Liver (tissue), 9 donors: ENCODE data around the gene GLIS1. TPM values are rescaled to one million over a fixed set of nuclear protein-coding genes. Genes with fewer than 3 reads are reported as not detected.

Source experiments
- DNase-seq: peaks from one replicate; pipeline ENCODE4 v3.0.0-alpha.2; 2017; ENCODE audit warnings: low spot score
- H3K27ac ChIP-seq, 2 donors: one replicate each; pipeline ENCODE4 v1.7.0; 2013; ENCODE audit warnings: inconsistent platforms in 2 of 2, low read length in 2 of 2, control low read depth in 1 of 2, low read depth in 1 of 2, mild to moderate bottlenecking in 1 of 2
- H3K27me3 ChIP-seq, 4 donors: one replicate each; pipeline versions ENCODE4 v1.6.1 to v1.7.0; 2013; ENCODE audit warnings: low read length in 3 of 4, inconsistent platforms in 1 of 4, mild to moderate bottlenecking in 1 of 4, moderate library complexity in 1 of 4; ENCODE audit not compliant: control insufficient read depth in 4 of 4, insufficient read depth in 4 of 4
- H3K36me3 ChIP-seq, 4 donors: one replicate each; pipeline versions ENCODE4 v1.6.1 to v1.7.0; 2013; ENCODE audit warnings: low read length in 3 of 4, mild to moderate bottlenecking in 3 of 4, low read depth in 1 of 4, moderate library complexity in 1 of 4; ENCODE audit not compliant: control insufficient read depth in 4 of 4, insufficient read depth in 3 of 4
- H3K4me1 ChIP-seq, 4 donors: one replicate each; pipeline versions ENCODE4 v1.6.1 to v1.7.0; 2013; ENCODE audit warnings: low read length in 3 of 4, mild to moderate bottlenecking in 3 of 4, moderate library complexity in 1 of 4; ENCODE audit not compliant: control insufficient read depth in 4 of 4, insufficient read depth in 4 of 4
- H3K4me3 ChIP-seq, 3 donors: one replicate each; pipeline versions ENCODE4 v1.6.1 to v1.7.0; 2013; ENCODE audit warnings: low read length in 3 of 3, control low read depth in 1 of 3, low read depth in 1 of 3, mild to moderate bottlenecking in 1 of 3
- H3K9ac ChIP-seq, 2 donors: one replicate each; pipeline ENCODE4 v1.7.0; 2013; ENCODE audit warnings: low read length in 2 of 2, mild to moderate bottlenecking in 2 of 2, moderate library complexity in 2 of 2, control low read depth in 1 of 2, low read depth in 1 of 2
- H3K9me3 ChIP-seq, 4 donors: one replicate each; pipeline versions ENCODE4 v1.6.1 to v1.7.0; 2013; ENCODE audit warnings: low read length in 3 of 4; ENCODE audit not compliant: control insufficient read depth in 4 of 4
- ATF3 ChIP-seq: IDR thresholded peaks from 2 replicates; pipeline ENCODE4 v1.6.1; 2016; ENCODE audit warnings: antibody characterized with exemption
- CTCF ChIP-seq: fragments of 150-350 bp; IDR thresholded peaks from 2 replicates; pipeline ENCODE4 v1.5.1; 2017; ENCODE audit warnings: improper control_type of control experiment, low read depth, low read length; ENCODE audit not compliant: missing input control
- EGR1 ChIP-seq, 2 donors: IDR thresholded peaks; 2 replicates each; pipeline ENCODE4 v1.6.1; 2016 to 2018; ENCODE audit warnings: antibody characterized with exemption in 2 of 2, low read depth in 2 of 2
- FOXA1 ChIP-seq: IDR thresholded peaks from 2 replicates; pipeline ENCODE4 v1.6.1; 2016; ENCODE audit warnings: antibody characterized with exemption
- FOXA2 ChIP-seq: IDR thresholded peaks from 2 replicates; pipeline ENCODE4 v1.6.1; 2016; ENCODE audit warnings: antibody characterized with exemption
- GABPA ChIP-seq, 2 donors: IDR thresholded peaks in 1 of 2; conservative IDR thresholded peaks in 1 of 2; 2 replicates each; pipeline ENCODE4 v1.6.1; 2016; ENCODE audit warnings: antibody characterized with exemption in 2 of 2, mild to moderate bottlenecking in 1 of 2, moderate library complexity in 1 of 2
- HNF4A ChIP-seq, 2 donors: conservative IDR thresholded peaks; 2 replicates each; pipeline ENCODE4 v1.6.1; 2016; ENCODE audit warnings: antibody characterized with exemption in 2 of 2, mild to moderate bottlenecking in 2 of 2
- JUND ChIP-seq, 2 donors: IDR thresholded peaks; 2 replicates each; pipeline ENCODE4 v1.6.1; 2016; ENCODE audit warnings: antibody characterized with exemption in 2 of 2
- NR2F2 ChIP-seq: IDR thresholded peaks from 2 replicates; pipeline ENCODE4 v1.6.1; 2016; ENCODE audit warnings: antibody characterized with exemption
- RAD21 ChIP-seq, 2 donors: IDR thresholded peaks; 2 replicates each; pipeline ENCODE4 v1.6.1; 2016; ENCODE audit warnings: antibody characterized with exemption in 2 of 2, mild to moderate bottlenecking in 2 of 2
- REST ChIP-seq: IDR thresholded peaks from 2 replicates; pipeline ENCODE4 v1.6.1; 2016; ENCODE audit warnings: antibody characterized with exemption, mild to moderate bottlenecking
- RXRA ChIP-seq, 2 donors: IDR thresholded peaks; 2 replicates each; pipeline ENCODE4 v1.6.1; 2017 to 2018; ENCODE audit warnings: antibody characterized with exemption in 2 of 2, mild to moderate bottlenecking in 1 of 2
- SP1 ChIP-seq: IDR thresholded peaks from 2 replicates; pipeline ENCODE4 v1.6.1; 2018; ENCODE audit warnings: antibody characterized with exemption, mild to moderate bottlenecking
- TAF1 ChIP-seq: conservative IDR thresholded peaks from 2 replicates; pipeline ENCODE4 v1.6.1; 2016; ENCODE audit warnings: antibody characterized with exemption, mild to moderate bottlenecking
- YY1 ChIP-seq: IDR thresholded peaks from 2 replicates; pipeline ENCODE4 v1.6.1; 2016; ENCODE audit warnings: antibody characterized with exemption, mild to moderate bottlenecking
- WGBS: extraction: QIAGEN DNeasy Blood & Tissue Kit; methylation state at CpG from one replicate; pipeline ENCODE4 v1.1.7; 2013; 5-methylcytosine and 5-hydroxymethylcytosine counted together
- polyA plus RNA-seq, 2 donors: library from polyadenylated mRNA; stranded (reverse) in 1 of 2; unstranded in 1 of 2; fragments of 200-250 nt in 1 of 2; fragments of >200 nt in 1 of 2; fragmentation: Nextera tagmentation in 1 of 2; extraction: Ambion mirVana in 1 of 2; gene quantifications; one replicate each; pipeline versions ENCODE4 v1.2.1 to v1.2.3, GENCODE V29; 2013 to 2015
- total RNA-seq, 2 donors: library from RNA; depleted of rRNA; stranded (reverse); fragments of >200 nt; gene quantifications; one replicate each; pipeline ENCODE4 v1.2.3, GENCODE V29; 2014
- TF ChIP-seq, protein P1 (sequence below): IDR thresholded peaks from 2 replicates; pipeline ENCODE4 v1.6.1; 2016; ENCODE audit warnings: antibody characterized with exemption
- TF ChIP-seq, protein P2 (sequence below): IDR thresholded peaks from 2 replicates; pipeline ENCODE4 v1.6.1; 2016; ENCODE audit warnings: antibody characterized with exemption
- donor health status: healthy.
- donor health status: healthy.
- donor health status: healthy.
- donor health status: healthy.
- donor health status: healthy.

GLIS1 gene
- total and polyA plus RNA-seq, 4 donors, result under 0.01 to 0.05 TPM; not detected in 2

DNA sequence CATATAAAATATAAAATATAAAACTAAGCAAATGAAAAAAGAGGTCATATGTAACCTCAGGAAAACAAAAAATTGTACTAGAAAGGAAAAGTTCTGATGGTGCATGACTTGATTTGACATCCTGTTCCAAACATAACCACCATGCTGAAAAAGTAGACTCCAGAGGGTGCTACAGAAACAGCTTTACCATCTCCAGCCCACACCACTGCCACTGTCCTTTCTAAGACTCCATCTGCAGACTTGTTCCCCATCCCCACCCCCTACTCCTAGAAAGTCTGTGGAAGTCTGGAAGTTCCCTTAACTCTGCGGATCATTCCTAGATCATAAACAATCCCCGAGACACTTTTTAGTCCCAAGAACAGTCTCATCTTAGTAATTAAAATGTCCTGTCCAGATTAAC lies 20.5 kb downstream of the GLIS1 start:
- WGBS, result 84% methylated on average over 2 of the region's 2 CpGs
- no peaks in the 10 kb centered on the region for H3K9me3 ChIP-seq
- TF ChIP-seq GABPA (IDR thresholded peaks at IDR 0.05 in 1 of 2, conservative IDR thresholded peaks at IDR 0.05 in 1 of 2) (no peak), ATF3 (no peak), RXRA (IDR thresholded peaks at IDR 0.05) (no peak), FOXA1 (no peak)
- TF ChIP-seq, protein P1, sequence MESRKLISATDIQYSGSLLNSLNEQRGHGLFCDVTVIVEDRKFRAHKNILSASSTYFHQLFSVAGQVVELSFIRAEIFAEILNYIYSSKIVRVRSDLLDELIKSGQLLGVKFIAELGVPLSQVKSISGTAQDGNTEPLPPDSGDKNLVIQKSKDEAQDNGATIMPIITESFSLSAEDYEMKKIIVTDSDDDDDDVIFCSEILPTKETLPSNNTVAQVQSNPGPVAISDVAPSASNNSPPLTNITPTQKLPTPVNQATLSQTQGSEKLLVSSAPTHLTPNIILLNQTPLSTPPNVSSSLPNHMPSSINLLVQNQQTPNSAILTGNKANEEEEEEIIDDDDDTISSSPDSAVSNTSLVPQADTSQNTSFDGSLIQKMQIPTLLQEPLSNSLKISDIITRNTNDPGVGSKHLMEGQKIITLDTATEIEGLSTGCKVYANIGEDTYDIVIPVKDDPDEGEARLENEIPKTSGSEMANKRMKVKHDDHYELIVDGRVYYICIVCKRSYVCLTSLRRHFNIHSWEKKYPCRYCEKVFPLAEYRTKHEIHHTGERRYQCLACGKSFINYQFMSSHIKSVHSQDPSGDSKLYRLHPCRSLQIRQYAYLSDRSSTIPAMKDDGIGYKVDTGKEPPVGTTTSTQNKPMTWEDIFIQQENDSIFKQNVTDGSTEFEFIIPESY, result no peak
- no peak for DNase-seq
- H3K9ac ChIP-seq, result no peak overlapping the region
- H3K36me3 ChIP-seq, result no peaks in the 10 kb centered on the region
- H3K4me3 ChIP-seq, result no peak overlapping the region
- no peaks in the 10 kb centered on the region for H3K4me1 ChIP-seq
- peaks cover 0 to 2% (median under 1%) of the 10 kb centered on the region in 4 donors for H3K27me3 ChIP-seq
- H3K27ac ChIP-seq, result no peak overlapping the region

DNA sequence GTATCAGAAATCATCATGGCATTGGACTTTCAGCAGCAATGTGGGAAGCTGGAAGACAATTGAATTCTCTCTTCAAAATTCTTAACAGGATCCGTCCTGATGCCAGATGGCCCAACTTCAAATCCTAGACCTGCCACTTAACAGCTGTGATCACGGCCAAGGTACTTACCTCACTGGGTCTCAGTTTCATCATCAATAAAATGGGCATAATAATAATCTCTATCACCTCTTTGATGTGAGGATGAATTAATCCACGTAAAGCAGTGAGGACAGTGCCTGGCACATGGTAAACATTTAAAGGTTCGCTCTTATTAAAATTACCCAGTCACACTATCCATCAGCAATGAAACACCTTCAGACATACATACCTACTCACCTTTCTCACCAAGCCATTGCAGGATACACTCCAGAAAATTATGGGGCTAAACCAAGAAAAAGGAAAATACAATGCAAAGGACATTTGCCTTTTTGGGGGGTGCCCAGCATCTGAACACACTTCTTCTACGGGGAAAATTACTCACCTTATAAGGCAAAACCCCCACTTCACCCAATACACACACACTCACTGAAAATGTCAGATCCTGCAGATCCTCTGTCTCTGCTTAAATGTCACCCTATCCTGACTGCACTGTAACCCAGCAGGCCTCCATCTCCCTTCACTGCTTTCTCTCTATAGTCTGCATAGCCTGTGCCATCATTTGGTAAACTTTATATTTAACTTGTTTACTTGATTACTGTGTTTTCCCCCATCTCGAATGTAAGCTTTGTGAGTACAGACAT lies 21.7 kb downstream of the GLIS1 start:
- Histone ChIP-seq H3K36me3 (no peaks in the 10 kb centered on the region), H3K4me1 (no peaks in the 10 kb centered on the region), H3K27me3 (peaks cover 0 to 2% (median under 1%) of the 10 kb centered on the region in 4 donors), H3K9ac (no peak overlapping the region), H3K27ac (no peak overlapping the region), H3K9me3 (no peaks in the 10 kb centered on the region), H3K4me3 (no peak overlapping the region)
- TF ChIP-seq, protein P2, sequence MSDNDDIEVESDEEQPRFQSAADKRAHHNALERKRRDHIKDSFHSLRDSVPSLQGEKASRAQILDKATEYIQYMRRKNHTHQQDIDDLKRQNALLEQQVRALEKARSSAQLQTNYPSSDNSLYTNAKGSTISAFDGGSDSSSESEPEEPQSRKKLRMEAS, result no peak
- TF ChIP-seq FOXA2 (no peak), NR2F2 (no peak), SP1 (no peak), TAF1 (no peak), FOXA1 (no peak), JUND (IDR thresholded peaks at IDR 0.05) (no peak), YY1 (no peak), EGR1 (IDR thresholded peaks at IDR 0.05; ENCODE audit: low read depth in 2 of 2) (no peak), REST (no peak), ATF3 (no peak), RXRA (IDR thresholded peaks at IDR 0.05) (no peak), GABPA (IDR thresholded peaks at IDR 0.05 in 1 of 2, conservative IDR thresholded peaks at IDR 0.05 in 1 of 2) (no peak), CTCF (no peak), RAD21 (IDR thresholded peaks at IDR 0.05) (no peak), HNF4A (conservative IDR thresholded peaks at IDR 0.05) (no peak)
- TF ChIP-seq, protein P1, result no peak
- DNase-seq, result no peak
- 74% methylated on average over 6 of the region's 6 CpGs for WGBS
